ENCODE measurements around the gene SOCS7. TPM values are rescaled to one million over a fixed set of nuclear protein-coding genes. Genes with fewer than 3 reads are reported as not detected.

Gene SOCS7
- total and polyA plus RNA-seq, 2 experiments from 2014 or later: 5.0 to 29.2 TPM

- H3K9me2 ChIP-seq (ENCODE audit: insufficient read depth): no peaks in the 10 kb centered on the region
- H3K27me3 Mint-ChIP-seq (ENCODE audit: insufficient read depth, low read depth, poor library complexity): no peaks in the 10 kb centered on the region
- ATAC-seq: peak; percentile 49
- peaks cover 6% of the 10 kb centered on the region; the same call in 1 of the 2 replicates for H3K36me3 ChIP-seq (ENCODE audit: insufficient read depth)
- H3K4me1 ChIP-seq (ENCODE audit: insufficient read depth): peaks cover 34% of the 10 kb centered on the region
- peak; percentile 48 to 71 for TF ChIP-seq CTCF (conservative IDR thresholded peaks at IDR 0.05; ENCODE audit: low read depth in 2 of 2)
- TF ChIP-seq CREB1 (CRISPR knock-in tag; IDR thresholded peaks at IDR 0.05; ENCODE audit: low read depth): no peak
- DNase-seq (ENCODE audit: low spot score): peak; percentile 42
- peaks cover 35% of the 10 kb centered on the region for H3K36me3 Mint-ChIP-seq (ENCODE audit: low read depth)
- peaks cover 43% of the 10 kb centered on the region for H3K4me1 Mint-ChIP-seq
- H3K4me3 Mint-ChIP-seq: no peak overlapping the region
- H3K27ac ChIP-seq (ENCODE audit: low read depth): no peak overlapping the region; the same call in 1 of the 2 replicates
- H3K9me3 Mint-ChIP-seq: no peaks in the 10 kb centered on the region
- H4K20me1 ChIP-seq (replicated peaks; ENCODE audit: insufficient read depth): no peaks in the 10 kb centered on the region; the same call in 1 of the 2 replicates
- H3K4me3 ChIP-seq: no peak overlapping the region
- H3K4me2 ChIP-seq: peak overlapping the region; percentile 70; the same call in 1 of the 2 replicates
- H2AFZ ChIP-seq: no peak overlapping the region
- H3K79me2 ChIP-seq (replicated peaks; ENCODE audit: insufficient read depth): no peaks in the 10 kb centered on the region
- peak overlapping the region; percentile 45 for H3K27ac Mint-ChIP-seq
- H3K27me3 ChIP-seq (ENCODE audit: insufficient read depth): no peaks in the 10 kb centered on the region
- H3F3A ChIP-seq (replicated peaks; ENCODE audit: low read depth): 0 out of 2 replicates have a peak, but pooled peaks cover 10% of the 10 kb centered on the region
Observed at GRCh38 chr17:38402897-38403296, 51.3 kb downstream of the SOCS7 start.

- Mint-ChIP-seq H3K4me3 (peak overlapping the region; percentile 39), H3K9me3 (no peaks in the 10 kb centered on the region), H3K27ac (peak overlapping the region; percentile 45), H3K4me1 (peaks cover 43% of the 10 kb centered on the region), H3K36me3 (ENCODE audit: low read depth) (peaks cover 33% of the 10 kb centered on the region), H3K27me3 (ENCODE audit: insufficient read depth, low read depth, poor library complexity) (no peaks in the 10 kb centered on the region)
- DNase-seq (ENCODE audit: low spot score) (peak; percentile 74), ATAC-seq (peak; percentile 74)
- Histone ChIP-seq H3K27me3 (ENCODE audit: insufficient read depth) (no peaks in the 10 kb centered on the region), H3K4me2 (peak overlapping the region; percentile 70), H3F3A (replicated peaks; ENCODE audit: low read depth) (0 out of 2 replicates have a peak, but pooled peaks cover 10% of the 10 kb centered on the region), H3K36me3 (ENCODE audit: insufficient read depth) (peaks cover 6% of the 10 kb centered on the region; the same call in 1 of the 2 replicates), H3K27ac (ENCODE audit: low read depth) (peak overlapping the region; percentile 76), H3K79me2 (replicated peaks; ENCODE audit: insufficient read depth) (no peaks in the 10 kb centered on the region), H3K4me1 (ENCODE audit: insufficient read depth) (peaks cover 34% of the 10 kb centered on the region), H3K4me3 (peak overlapping the region; percentile 32), H4K20me1 (replicated peaks; ENCODE audit: insufficient read depth) (no peaks in the 10 kb centered on the region; the same call in 1 of the 2 replicates), H2AFZ (no peak overlapping the region), H3K9me2 (ENCODE audit: insufficient read depth) (no peaks in the 10 kb centered on the region)
- TF ChIP-seq ZNF462 (CRISPR knock-in tag; IDR thresholded peaks at IDR 0.05) (no peak), EZH2 (IDR thresholded peaks at IDR 0.05; ENCODE audit: low read depth, unreplicated experiment) (no peak)
Observed at GRCh38 chr17:38403491-38403890, 51.8 kb downstream of the SOCS7 start.
